CD4-positive, alpha-beta memory T cell (primary cell): ENCODE measurements around the gene SLC25A36. TPM values are rescaled to one million over a fixed set of nuclear protein-coding genes. Genes with fewer than 3 reads are reported as not detected.
"Not testable (repeated sequence)": the region's sequence is repeated elsewhere in the genome, so short reads cannot be mapped to it uniquely, and the experiment has no call there.

Source experiments
- CTCF ChIA-PET: fragments of 350-600 bp; sonication (Branson Sonifier 250); formaldehyde crosslinking; loops from one replicate; lab custom pipeline; 2021; ENCODE audit warnings: inconsistent platforms; ENCODE audit not compliant: partially characterized antibody; lab: Charles Lee
- POLR2A ChIA-PET: fragments of 350-600 bp; sonication (Branson Sonifier 250); formaldehyde crosslinking; loops from one replicate; lab custom pipeline; 2021; ENCODE audit not compliant: partially characterized antibody; lab: Charles Lee
- DNase-seq, 5 donors: peaks; one replicate each; pipeline versions ENCODE4 v3.0.0 to v3.0.0-alpha.2; 2020 to 2022; ENCODE audit warnings: mixed read lengths in 1 of 5
- H3K27ac ChIP-seq: one replicate; pipeline ENCODE4 v1.7.0; 2013; ENCODE audit warnings: low read depth, low read length
- H3K27me3 ChIP-seq: 2 replicates; pipeline ENCODE4 v1.7.0; 2013; ENCODE audit warnings: mild to moderate bottlenecking, low read length, moderate library complexity; ENCODE audit not compliant: insufficient read depth
- H3K36me3 ChIP-seq: 2 replicates; pipeline ENCODE4 v1.7.0; 2013; ENCODE audit warnings: mild to moderate bottlenecking, low read length, moderate library complexity; ENCODE audit not compliant: insufficient read depth
- H3K4me1 ChIP-seq: 2 replicates; pipeline ENCODE4 v1.7.0; 2013; ENCODE audit warnings: mild to moderate bottlenecking, low read length, moderate library complexity; ENCODE audit not compliant: insufficient read depth
- H3K4me3 ChIP-seq, 2 donors: one replicate each; pipeline ENCODE4 v1.7.0; 2013; ENCODE audit warnings: low read length in 2 of 2, mild to moderate bottlenecking in 1 of 2
- H3K9me3 ChIP-seq, 2 donors: one replicate each; pipeline ENCODE4 v1.7.0; 2013; ENCODE audit warnings: low read length in 2 of 2, control low read depth in 1 of 2; ENCODE audit not compliant: control insufficient read depth in 1 of 2
- H3K27ac Mint-ChIP-seq, 7 donors: one replicate each; pipeline ENCODE4 v1.8.0; 2020 to 2021; ENCODE audit warnings: mixed read lengths in 7 of 7, mild to moderate bottlenecking in 6 of 7, inconsistent platforms in 3 of 7, moderate library complexity in 3 of 7
- H3K27me3 Mint-ChIP-seq, 2 donors: one replicate each; pipeline ENCODE4 v1.8.0; 2020 to 2021; ENCODE audit warnings: mixed read lengths in 2 of 2
- H3K36me3 Mint-ChIP-seq, 2 donors: one replicate each; pipeline ENCODE4 v1.8.0; 2020 to 2021; ENCODE audit warnings: mixed read lengths in 2 of 2, inconsistent platforms in 1 of 2, mild to moderate bottlenecking in 1 of 2
- H3K4me1 Mint-ChIP-seq, 4 donors: one replicate each; pipeline ENCODE4 v1.8.0; 2020 to 2021; ENCODE audit warnings: mixed read lengths in 4 of 4, mild to moderate bottlenecking in 1 of 4
- H3K4me3 Mint-ChIP-seq, 8 donors: one replicate each; pipeline ENCODE4 v1.8.0; 2020 to 2021; ENCODE audit warnings: mixed read lengths in 8 of 8, mild to moderate bottlenecking in 7 of 8, moderate library complexity in 6 of 8, inconsistent platforms in 3 of 8
- H3K9me3 Mint-ChIP-seq, 8 donors: one replicate each; pipeline ENCODE4 v1.8.0; 2020 to 2021; ENCODE audit warnings: mixed read lengths in 8 of 8, mild to moderate bottlenecking in 5 of 8, inconsistent platforms in 3 of 8, moderate library complexity in 1 of 8
- intact Hi-C: fragments of 100-400 bp; cut with micrococcal nuclease; formaldehyde crosslinking; loops from one replicate; pipeline ENCODE4 v1.15.1; 2023
- polyA plus RNA-seq, 2 donors: library from polyadenylated mRNA; unstranded; fragments of 300-500 nt; fragmentation: Illumina TruSeq; gene quantifications; one replicate each; pipeline ENCODE4 v1.2.3, GENCODE V29; 2021
- total RNA-seq, 2 experiments: library from RNA; stranded (reverse); gene quantifications; one replicate each; pipeline ENCODE4 v1.2.3, GENCODE V29; 2021

The SLC25A36 gene
- total and polyA plus RNA-seq, 4 experiments from 2014 or later, result 26.6 to 56.5 (median 48.0) TPM

- Mint-ChIP-seq H3K27ac (no peak overlapping the region), H3K27me3 (peaks cover 6 to 14% of the 10 kb centered on the region in 2 donors), H3K36me3 (no peaks in the 10 kb centered on the region), H3K4me3 (no peak overlapping the region), H3K9me3 (peaks cover 0 to 11% (median 5%) of the 10 kb centered on the region in 8 donors), H3K4me1 (no peaks in the 10 kb centered on the region)
- no peaks in the 10 kb centered on the region for H3K4me1 ChIP-seq
- CTCF ChIA-PET, result no interaction called here
- intact Hi-C loops, result no loop called here
- no peak overlapping the region for H3K27ac ChIP-seq
- H3K9me3 ChIP-seq, result no peaks in the 10 kb centered on the region
- H3K27me3 ChIP-seq, result no peaks in the 10 kb centered on the region
- POLR2A ChIA-PET, result no interaction called here
- no peak overlapping the region for H3K4me3 ChIP-seq
- H3K36me3 ChIP-seq, result no peaks in the 10 kb centered on the region
- no peak for DNase-seq
Measured at GRCh38 chr3:140994316-140994715, 52.7 kb downstream of the SLC25A36 start.

- CTCF ChIA-PET, H3K36me3 Mint-ChIP-seq, H3K4me3 ChIP-seq, H3K4me1 ChIP-seq, H3K4me3 Mint-ChIP-seq, H3K27ac ChIP-seq, intact Hi-C loops, POLR2A ChIA-PET, H3K9me3 ChIP-seq, H3K4me1 Mint-ChIP-seq, H3K27ac Mint-ChIP-seq, H3K27me3 ChIP-seq, DNase-seq, H3K36me3 ChIP-seq: not testable (repeated sequence)
- Mint-ChIP-seq H3K27me3 (peaks cover 2 to 14% of the 10 kb centered on the region in 2 donors), H3K9me3 (peaks cover 0 to 11% (median 5%) of the 10 kb centered on the region in 8 donors)
Measured at GRCh38 chr3:140994861-140995260, 53.2 kb downstream of the SLC25A36 start.

- POLR2A ChIA-PET, result no interaction called here
- Mint-ChIP-seq H3K4me3 (no peak overlapping the region), H3K9me3 (peaks cover 0 to 11% (median 5%) of the 10 kb centered on the region in 8 donors), H3K27ac (no peak overlapping the region), H3K27me3 (peaks cover 4 to 12% of the 10 kb centered on the region in 2 donors), H3K36me3 (no peaks in the 10 kb centered on the region), H3K4me1 (peaks cover 0 to 2% (median 0%) of the 10 kb centered on the region in 4 donors)
- no peak overlapping the region for H3K27ac ChIP-seq
- intact Hi-C loops, result no loop called here
- no peak overlapping the region for H3K4me3 ChIP-seq
- DNase-seq, result no peak
- CTCF ChIA-PET, result no interaction called here
- no peaks in the 10 kb centered on the region for H3K4me1 ChIP-seq
- no peaks in the 10 kb centered on the region for H3K9me3 ChIP-seq
- no peaks in the 10 kb centered on the region for H3K27me3 ChIP-seq
- H3K36me3 ChIP-seq, result no peaks in the 10 kb centered on the region
Measured at GRCh38 chr3:140995881-140996280, 54.2 kb downstream of the SLC25A36 start.

GRCh38 chr3:141000027-141000663, 58.5 kb downstream of the SLC25A36 start:
- Histone ChIP-seq H3K9me3 (no peaks in the 10 kb centered on the region), H3K36me3 (no peaks in the 10 kb centered on the region), H3K27me3 (no peaks in the 10 kb centered on the region), H3K27ac (no peak overlapping the region), H3K4me1 (no peaks in the 10 kb centered on the region), H3K4me3 (no peak overlapping the region)
- Mint-ChIP-seq H3K4me1 (peaks cover 0 to 2% (median 0%) of the 10 kb centered on the region in 4 donors), H3K36me3 (no peaks in the 10 kb centered on the region), H3K9me3 (no peaks in the 10 kb centered on the region), H3K27me3 (peaks cover 3 to 8% of the 10 kb centered on the region in 2 donors), H3K4me3 (no peak overlapping the region), H3K27ac (no peak overlapping the region)
- peak; percentile 24 to 50 (median 30) for DNase-seq
- ChIA-PET CTCF (interaction anchor here (0.8 to 2.3 kb wide), 13 partner anchors 9 to 197 kb away, joined by 3 to 28 read pairs (median 4); no protein-coding TSS in a partner anchor), POLR2A (interaction anchor here (1.5 kb wide), 1 partner anchor 192 kb away, joined by 3 read pairs; no protein-coding TSS in a partner anchor)
- intact Hi-C loops, result loop anchor here (1.0 kb wide), 2 partner anchors 105 to 192 kb away; no protein-coding TSS in a partner anchor

- Mint-ChIP-seq H3K4me1 (peaks cover 0 to 2% (median 0%) of the 10 kb centered on the region in 4 donors), H3K36me3 (no peaks in the 10 kb centered on the region), H3K27me3 (peaks cover 3 to 8% of the 10 kb centered on the region in 2 donors), H3K27ac (peak overlapping the region in 3 of 7 donors; percentile 5 to 24 (median 18)), H3K4me3 (no peak overlapping the region), H3K9me3 (no peaks in the 10 kb centered on the region)
- intact Hi-C loops, result loop anchor here (1.0 kb wide), 2 partner anchors 105 to 192 kb away; no protein-coding TSS in a partner anchor
- DNase-seq, result no peak
- POLR2A ChIA-PET, result interaction anchor here (1.5 kb wide), 1 partner anchor 191 kb away, joined by 3 read pairs; no protein-coding TSS in a partner anchor
- Histone ChIP-seq H3K4me3 (no peak overlapping the region), H3K36me3 (no peaks in the 10 kb centered on the region), H3K9me3 (no peaks in the 10 kb centered on the region), H3K4me1 (no peaks in the 10 kb centered on the region), H3K27me3 (no peaks in the 10 kb centered on the region), H3K27ac (no peak overlapping the region)
- CTCF ChIA-PET, result interaction anchor here (0.8 to 2.2 kb wide), 9 partner anchors 9 to 197 kb away, joined by 3 to 28 read pairs (median 5); no protein-coding TSS in a partner anchor
Measured at GRCh38 chr3:141000686-141001085, 59.0 kb downstream of the SLC25A36 start.

GRCh38 chr3:141006344-141006743, 64.7 kb downstream of the SLC25A36 start:
- Mint-ChIP-seq H3K27ac (no peak overlapping the region), H3K4me1 (peaks cover 0 to 2% (median 1%) of the 10 kb centered on the region in 4 donors), H3K36me3 (no peaks in the 10 kb centered on the region), H3K4me3 (no peak overlapping the region), H3K27me3 (peaks cover 9 to 20% of the 10 kb centered on the region in 2 donors), H3K9me3 (no peaks in the 10 kb centered on the region)
- CTCF ChIA-PET, result no interaction called here
- DNase-seq, result no peak
- Histone ChIP-seq H3K4me3 (no peak overlapping the region), H3K4me1 (no peaks in the 10 kb centered on the region), H3K27me3 (no peaks in the 10 kb centered on the region), H3K36me3 (no peaks in the 10 kb centered on the region), H3K9me3 (no peaks in the 10 kb centered on the region), H3K27ac (no peak overlapping the region)
- POLR2A ChIA-PET, result no interaction called here
- intact Hi-C loops, result no loop called here

GRCh38 chr3:141009496-141009895, 67.9 kb downstream of the SLC25A36 start:
- DNase-seq, result no peak
- no peak overlapping the region for H3K4me3 Mint-ChIP-seq
- Histone ChIP-seq H3K9me3 (no peaks in the 10 kb centered on the region), H3K27me3 (no peaks in the 10 kb centered on the region), H3K36me3 (no peaks in the 10 kb centered on the region), H3K4me3 (no peak overlapping the region), H3K27ac (no peak overlapping the region), H3K4me1 (no peaks in the 10 kb centered on the region)
- ChIA-PET POLR2A (no interaction called here), CTCF (interaction anchor here (0.9 to 1.6 kb wide), 4 partner anchors 9 to 183 kb away, joined by 3 to 6 read pairs (median 4); no protein-coding TSS in a partner anchor)
- peaks cover 11 to 23% of the 10 kb centered on the region in 2 donors for H3K27me3 Mint-ChIP-seq
- no peaks in the 10 kb centered on the region for H3K36me3 Mint-ChIP-seq
- peaks cover 1 to 4% (median 4%) of the 10 kb centered on the region in 4 donors for H3K4me1 Mint-ChIP-seq
- H3K27ac Mint-ChIP-seq, result no peak overlapping the region
- H3K9me3 Mint-ChIP-seq, result no peaks in the 10 kb centered on the region
- intact Hi-C loops, result no loop called here
